HepG2 (cell line): ENCODE results near the gene COL25A1. TPM values are rescaled to one million over a fixed set of nuclear protein-coding genes. Genes with fewer than 3 reads are reported as not detected.

Experiments
- ATAC-seq: fragments of 200-7000 bp; cut with Tn5 transposase; 3 replicates; pipeline ENCODE4 v1.9.1; 2020; ENCODE audit warnings: mild to moderate bottlenecking, moderate library complexity
- BruUV-seq: library from RNA; stranded (reverse); fragments of 400-500 nt; replicated peaks from 2 replicates; lab custom pipeline; 2021; lab: Mats Ljungman, UMichigan
- CTCF ChIA-PET: fragments of 300-600 bp; formaldehyde crosslinking; extraction: SDS; loops from one replicate; lab custom pipeline; 2021; ENCODE audit warnings: low total read pairs, inconsistent platforms, low intra/inter-chr PET ratio; lab: Yijun Ruan, JAX
- POLR2A ChIA-PET: fragments of 350-600 bp; sonication (Branson Sonifier 250); formaldehyde crosslinking; loops from one replicate; lab custom pipeline; 2020; ENCODE audit warnings: antibody characterized with exemption, inconsistent platforms; lab: Yijun Ruan, JAX
- DNase-seq: peaks from one replicate; pipeline ENCODE4 v3.0.0-alpha.2; 2015; ENCODE audit warnings: low spot score
- FAIRE-seq: peaks from 3 replicates; lab custom pipeline; 2011; peaks lifted over from hg19 to GRCh38; lab: Jason Lieb, UNC
- H2AFZ ChIP-seq: one replicate; pipeline ENCODE4 v1.6.1; 2011; ENCODE audit warnings: low read length, inconsistent platforms
- H3K27ac ChIP-seq: fragments of 300-600 bp; 3 replicates; pipeline ENCODE4 v1.8.0; 2011; ENCODE audit warnings: mixed run types, mild to moderate bottlenecking, mixed read lengths, low read length, inconsistent platforms; ENCODE audit not compliant: insufficient read depth; ENCODE audit errors: extremely low read length
- H3K27me3 ChIP-seq, 2 experiments: fragments of 200-600 bp in 1 of 2; 2 replicates in 1 of 2; 3 replicates in 1 of 2; pipeline versions ENCODE4 v1.6.0 to v1.8.0; 2011; ENCODE audit warnings: low read length in 2 of 2, mild to moderate bottlenecking in 2 of 2, moderate library complexity in 2 of 2, inconsistent platforms in 1 of 2; ENCODE audit not compliant: insufficient read depth in 2 of 2, control insufficient read depth in 1 of 2
- H3K36me3 ChIP-seq, 2 experiments: fragments of 200-600 bp in 1 of 2; replicated peaks in 1 of 2; 2 replicates in 1 of 2; 3 replicates in 1 of 2; pipeline versions ENCODE4 v1.5.1 to v1.8.0; 2011; ENCODE audit warnings: low read length in 2 of 2, inconsistent platforms in 1 of 2; ENCODE audit not compliant: insufficient read depth in 2 of 2, control insufficient read depth in 1 of 2
- H3K4me1 ChIP-seq: 2 replicates; pipeline ENCODE4 v1.5.1; 2012; ENCODE audit warnings: low read length, inconsistent platforms; ENCODE audit not compliant: insufficient read depth
- H3K4me2 ChIP-seq: 2 replicates; pipeline ENCODE4 v1.6.0; 2011; ENCODE audit warnings: low read depth, low read length, inconsistent platforms
- H3K4me3 ChIP-seq, 3 experiments: fragments of 200-600 bp in 1 of 3; sonication (generic), shearing (Covaris generic) in 1 of 3; replicated peaks in 1 of 3; 2 replicates each; pipeline ENCODE4 v1.5.1; 2011 to 2016; ENCODE audit warnings: low read length in 3 of 3, inconsistent platforms in 2 of 3, low read depth in 2 of 3, mild to moderate bottlenecking in 2 of 3, control low read depth in 1 of 3, mixed read lengths in 1 of 3; ENCODE audit not compliant: insufficient read depth in 1 of 3
- H3K79me2 ChIP-seq: one replicate; pipeline ENCODE4 v1.6.1; 2011; ENCODE audit warnings: low read length, inconsistent platforms; ENCODE audit not compliant: insufficient read depth
- H3K9ac ChIP-seq: 2 replicates; pipeline ENCODE4 v1.6.0; 2011; ENCODE audit warnings: mild to moderate bottlenecking, low read depth, low read length, inconsistent platforms; ENCODE audit not compliant: insufficient read depth
- H3K9me3 ChIP-seq: 2 replicates; pipeline ENCODE4 v1.5.1; 2012; ENCODE audit warnings: mild to moderate bottlenecking, low read length
- H4K20me1 ChIP-seq: 2 replicates; pipeline ENCODE4 v1.6.0; 2011; ENCODE audit warnings: inconsistent platforms, mild to moderate bottlenecking, low read length, moderate library complexity; ENCODE audit not compliant: insufficient read depth
- AHDC1 ChIP-seq: sonication (generic); formaldehyde crosslinking; IDR thresholded peaks from 2 replicates; pipeline ENCODE4 v1.5.1; 2020; ENCODE audit warnings: mild to moderate bottlenecking, missing genetic modification reagents, borderline replicate concordance
- CBX2 ChIP-seq, 2 experiments: fragments of 200-600 bp in 1 of 2; sonication (generic); formaldehyde crosslinking in 1 of 2; IDR thresholded peaks; 2 replicates each; pipeline versions ENCODE4 v1.7.0 to v1.8.1; 2018 to 2022; ENCODE audit warnings: low read depth in 2 of 2, low read length in 1 of 2, mild to moderate bottlenecking in 1 of 2, missing genetic modification reagents in 1 of 2
- E2F2 ChIP-seq: sonication (generic); formaldehyde crosslinking; IDR thresholded peaks from 2 replicates; pipeline ENCODE4 v1.4.0; 2020; ENCODE audit warnings: missing genetic modification reagents, borderline replicate concordance
- SATB2 ChIP-seq: sonication (generic); formaldehyde crosslinking; IDR thresholded peaks from 2 replicates; pipeline ENCODE4 v1.5.0; 2020; ENCODE audit warnings: missing genetic modification reagents
- THAP11 ChIP-seq: IDR thresholded peaks from 2 replicates; pipeline ENCODE4 v1.6.1; 2016; ENCODE audit warnings: missing biosample characterization, missing genetic modification reagents
- ZBTB49 ChIP-seq: sonication (generic); formaldehyde crosslinking; IDR thresholded peaks from 2 replicates; pipeline ENCODE4 v1.4.0; 2020; ENCODE audit warnings: missing genetic modification reagents, borderline replicate concordance
- WGBS: methylation state at CpG from one replicate; pipeline ENCODE4 v1.1.6; 2017; ENCODE audit warnings: low lambda C conversion rate; 5-methylcytosine and 5-hydroxymethylcytosine counted together
- in situ Hi-C: cut with HindIII; loops from 2 replicates; pipeline ENCODE4 v1.10.0; 2017; ENCODE audit warnings: low pct_unique_long_range_greater_than_20kb; ENCODE audit not compliant: extremely low pct_ligation_motif_present
- intact Hi-C: fragments of 100-400 bp; cut with micrococcal nuclease; formaldehyde crosslinking; loops from one replicate; pipeline ENCODE4 v1.10.0; 2022; ENCODE audit not compliant: unreplicated experiment
- polyA plus RNA-seq, 8 experiments: library from polyadenylated mRNA; depleted of rRNA in 3 of 8; stranded (reverse) in 7 of 8; unstranded in 1 of 8; fragments of >200 nt; fragmentation: Illumina TruSeq in 4 of 8; extraction: Trizol in 4 of 8; gene quantifications; 2 replicates each; pipeline versions ENCODE4 v1.2.1 to v1.2.3, GENCODE V29; 2011 to 2016; ENCODE audit warnings: low read depth in 4 of 8, missing spikeins in 1 of 8, mixed read lengths in 1 of 8; ENCODE audit not compliant: insufficient read depth in 1 of 8
- total RNA-seq, 5 experiments: library from RNA; depleted of rRNA; stranded (reverse); fragments of >200 nt; fragmentation: Illumina TruSeq; extraction: Trizol; gene quantifications; 2 replicates each; pipeline ENCODE4 v1.2.3, GENCODE V29; 2016; ENCODE audit warnings: low read depth in 1 of 5

Gene COL25A1
- total and polyA plus RNA-seq, 2 of the 13 experiments (the other 11 are each of a cell fraction or from before 2014, with no cell fraction given): not detected

GRCh38 chr4:109094056-109094455 is 208.4 kb downstream of the COL25A1 start:
- WGBS: 0% methylated on average over 1 of the region's 1 CpG
- H3K9ac ChIP-seq: no peak overlapping the region
- H3K36me3 ChIP-seq: no peaks in the 10 kb centered on the region
- ATAC-seq: no peak
- CTCF ChIA-PET: no interaction called here
- no peak for FAIRE-seq
- no peaks in the 10 kb centered on the region for H4K20me1 ChIP-seq
- in situ Hi-C loops (no loop called here), intact Hi-C loops (no loop called here)
- no peak overlapping the region for H2AFZ ChIP-seq
- H3K27ac ChIP-seq: no peak overlapping the region
- TF ChIP-seq CBX2 (IDR thresholded peaks at IDR 0.05; ENCODE audit: low read depth, low read length) (no peak), CBX2 (CRISPR knock-in tag; IDR thresholded peaks at IDR 0.05; ENCODE audit: low read depth) (no peak), E2F2 (no peak), THAP11 (CRISPR knock-in tag) (no peak), AHDC1 (no peak), SATB2 (CRISPR knock-in tag) (no peak), ZBTB49 (CRISPR knock-in tag) (no peak)
- no peaks in the 10 kb centered on the region for H3K9me3 ChIP-seq
- no peaks in the 10 kb centered on the region for H3K79me2 ChIP-seq
- BruUV-seq: no TSS peak
- H3K4me1 ChIP-seq: no peaks in the 10 kb centered on the region
- no peaks in the 10 kb centered on the region for H3K27me3 ChIP-seq
- POLR2A ChIA-PET: no interaction called here
- DNase-seq: no peak
- H3K4me2 ChIP-seq: no peak overlapping the region
- H3K4me3 ChIP-seq: no peak overlapping the region
